ENCODE data around the gene PPP6R2.

PPP6R2 gene

DNA sequence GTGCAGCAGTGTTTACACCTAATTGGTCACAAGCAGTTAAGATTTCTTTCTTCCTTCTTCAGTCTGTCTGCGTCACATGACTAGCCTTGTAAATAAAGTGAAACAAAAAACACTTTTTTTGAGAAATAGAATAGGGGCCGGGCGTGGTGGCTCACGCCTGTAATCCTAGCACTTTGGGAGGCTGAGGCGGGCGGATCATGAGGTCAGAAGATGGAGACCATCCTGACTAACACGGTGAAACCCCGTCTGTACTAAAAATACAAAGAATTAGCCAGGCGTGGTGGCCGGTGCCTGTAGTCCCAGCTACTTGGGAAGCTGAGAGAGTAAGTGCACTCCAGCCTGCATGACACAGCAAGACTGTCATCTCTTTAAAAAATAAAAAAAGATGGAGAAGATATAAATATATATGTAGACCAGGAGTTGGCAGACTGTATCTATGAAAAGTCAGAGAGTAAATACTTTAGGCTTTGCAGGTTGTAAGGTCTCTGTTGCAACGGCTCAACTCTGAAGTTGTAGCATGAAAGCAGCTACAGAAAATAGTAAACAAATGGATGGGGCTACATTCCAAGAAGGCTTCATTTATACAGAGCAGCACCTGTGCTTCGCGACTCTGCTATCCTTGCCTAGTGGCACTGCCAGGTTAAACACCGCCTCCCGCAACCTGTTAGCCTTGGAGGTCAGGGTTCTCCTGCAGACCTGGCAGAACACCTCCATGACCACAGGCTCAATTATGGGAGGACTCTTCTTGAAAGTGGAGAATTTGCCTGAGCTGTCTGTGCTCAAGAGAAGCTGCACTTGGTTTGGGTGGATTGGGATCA lies 55.9 kb downstream of the PPP6R2 start:
- TF ChIP-seq, protein P1, sequence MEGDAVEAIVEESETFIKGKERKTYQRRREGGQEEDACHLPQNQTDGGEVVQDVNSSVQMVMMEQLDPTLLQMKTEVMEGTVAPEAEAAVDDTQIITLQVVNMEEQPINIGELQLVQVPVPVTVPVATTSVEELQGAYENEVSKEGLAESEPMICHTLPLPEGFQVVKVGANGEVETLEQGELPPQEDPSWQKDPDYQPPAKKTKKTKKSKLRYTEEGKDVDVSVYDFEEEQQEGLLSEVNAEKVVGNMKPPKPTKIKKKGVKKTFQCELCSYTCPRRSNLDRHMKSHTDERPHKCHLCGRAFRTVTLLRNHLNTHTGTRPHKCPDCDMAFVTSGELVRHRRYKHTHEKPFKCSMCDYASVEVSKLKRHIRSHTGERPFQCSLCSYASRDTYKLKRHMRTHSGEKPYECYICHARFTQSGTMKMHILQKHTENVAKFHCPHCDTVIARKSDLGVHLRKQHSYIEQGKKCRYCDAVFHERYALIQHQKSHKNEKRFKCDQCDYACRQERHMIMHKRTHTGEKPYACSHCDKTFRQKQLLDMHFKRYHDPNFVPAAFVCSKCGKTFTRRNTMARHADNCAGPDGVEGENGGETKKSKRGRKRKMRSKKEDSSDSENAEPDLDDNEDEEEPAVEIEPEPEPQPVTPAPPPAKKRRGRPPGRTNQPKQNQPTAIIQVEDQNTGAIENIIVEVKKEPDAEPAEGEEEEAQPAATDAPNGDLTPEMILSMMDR (IDR thresholded peaks at IDR 0.05; ENCODE audit: insufficient read depth, low read depth, low read length, missing control alignments) = no peak
- no peak for DNase-seq (ENCODE audit: low read depth)
- H3K4me3 ChIP-seq (ENCODE audit: low read length) = no peak overlapping the region

DNA sequence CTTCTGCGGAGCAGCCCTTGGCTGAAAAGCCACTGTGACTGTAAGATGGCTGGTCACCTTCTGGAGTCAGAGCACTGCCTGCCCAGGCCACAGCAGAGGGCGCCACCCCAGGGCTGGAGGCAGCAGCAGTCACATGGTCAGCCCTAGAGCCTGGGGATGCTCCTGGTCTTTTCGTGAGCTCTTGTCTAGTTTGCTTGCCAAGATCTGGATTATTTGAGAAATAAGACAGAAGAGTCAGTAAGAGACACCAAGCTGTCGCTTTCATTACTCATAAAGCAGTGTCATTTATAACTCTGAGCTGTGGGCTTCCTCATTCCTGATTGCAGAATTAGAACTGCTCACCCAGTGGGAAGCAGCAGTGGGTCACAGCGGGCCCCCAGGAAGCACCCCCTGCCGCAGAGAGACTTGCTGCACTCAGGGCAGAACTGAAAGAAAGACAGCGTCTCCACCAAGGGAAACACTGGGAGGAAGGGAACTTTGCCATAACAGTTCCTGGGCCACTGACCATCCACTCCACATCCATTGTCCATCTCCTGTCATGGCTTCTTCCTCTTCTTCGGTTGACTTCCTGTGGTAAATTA lies 56.7 kb downstream of the PPP6R2 start:
- no peak for DNase-seq (ENCODE audit: low read depth)
- no peak overlapping the region for H3K4me3 ChIP-seq (ENCODE audit: low read length)
- TF ChIP-seq, protein P1 (IDR thresholded peaks at IDR 0.05; ENCODE audit: insufficient read depth, low read depth, low read length, missing control alignments) = peak; percentile 27

DNA sequence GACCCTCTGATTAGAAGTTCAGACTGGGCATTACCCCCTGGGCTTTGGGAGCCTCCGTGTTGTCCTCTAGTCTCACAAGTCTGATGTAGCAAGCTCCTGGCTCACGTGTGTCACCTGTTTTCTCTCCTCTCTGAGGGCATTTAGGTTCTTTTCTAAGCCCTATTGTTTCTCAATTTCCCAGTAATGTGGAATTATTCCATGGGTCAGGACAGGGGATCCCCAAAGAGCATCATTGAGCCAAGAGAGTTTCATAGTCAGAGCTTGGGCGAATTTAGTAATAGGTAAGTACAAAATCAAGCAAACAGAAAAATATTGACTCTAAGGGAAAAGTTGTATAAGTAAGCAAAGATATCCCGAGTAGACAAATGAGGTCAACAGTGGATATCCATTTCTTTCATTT lies 57.3 kb downstream of the PPP6R2 start:
- TF ChIP-seq, protein P1 (IDR thresholded peaks at IDR 0.05; ENCODE audit: insufficient read depth, low read depth, low read length, missing control alignments) = no peak
- H3K4me3 ChIP-seq (ENCODE audit: low read length) = no peak overlapping the region
- no peak for DNase-seq (ENCODE audit: low read depth)

DNA sequence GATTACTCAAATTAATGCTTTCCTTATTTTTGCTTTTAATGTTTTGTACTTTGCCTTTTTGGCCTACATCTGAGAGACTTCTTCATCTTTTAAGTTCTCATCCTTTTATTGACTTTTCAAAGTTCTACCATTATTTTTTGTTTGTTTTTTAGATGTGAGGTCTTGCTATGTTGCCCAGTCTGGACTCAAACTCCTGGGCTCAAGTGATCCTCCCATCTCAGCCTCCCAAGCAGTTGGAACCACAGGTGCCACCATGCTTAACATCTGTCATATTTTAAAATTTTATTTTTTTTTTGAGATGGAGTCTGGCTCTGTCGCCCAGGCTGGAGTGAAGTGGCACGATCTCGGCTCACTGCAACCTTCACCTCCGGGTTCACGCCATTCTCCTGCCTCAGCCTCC lies 57.8 kb downstream of the PPP6R2 start:
- no peak overlapping the region for H3K4me3 ChIP-seq (ENCODE audit: low read length)

GRCh38 chr22:50401907-50402306 lies 58.8 kb downstream of the PPP6R2 start:
- no peak for DNase-seq (ENCODE audit: low read depth)
- no peak overlapping the region for H3K4me3 ChIP-seq (ENCODE audit: low read length)
- TF ChIP-seq, protein P1 (IDR thresholded peaks at IDR 0.05; ENCODE audit: insufficient read depth, low read depth, low read length, missing control alignments) = no peak

More for the DNA sequence above, 57.8 kb downstream of the PPP6R2 start:
- TF ChIP-seq, protein P1 (IDR thresholded peaks at IDR 0.05; ENCODE audit: insufficient read depth, low read depth, low read length, missing control alignments) = no peak
- no peak for DNase-seq (ENCODE audit: low read depth)

DNA sequence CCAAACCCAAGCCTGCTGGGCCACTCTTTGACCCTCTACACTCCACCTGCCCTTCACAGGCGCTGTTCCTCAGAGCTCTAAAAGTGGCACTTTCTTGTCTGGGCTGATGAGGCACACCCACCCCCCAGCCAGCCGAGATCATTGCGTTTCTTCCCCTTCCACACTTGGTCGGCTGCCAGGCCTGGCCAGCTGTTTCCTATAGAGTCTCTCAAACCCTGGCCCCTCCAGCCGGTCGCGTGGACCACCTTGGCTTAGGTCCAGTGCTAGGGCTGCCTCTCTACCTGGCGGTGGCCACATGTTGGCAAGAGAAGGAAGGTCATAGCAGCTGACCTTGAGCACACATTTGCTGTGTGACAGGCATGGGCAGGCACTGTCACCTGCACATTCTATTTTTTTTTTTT lies 60.6 kb downstream of the PPP6R2 start:
- TF ChIP-seq, protein P1 (IDR thresholded peaks at IDR 0.05; ENCODE audit: insufficient read depth, low read depth, low read length, missing control alignments) = no peak
- no peak for DNase-seq (ENCODE audit: low read depth)
- no peak overlapping the region for H3K4me3 ChIP-seq (ENCODE audit: low read length)

Measured in epithelial cell of esophagus (primary cell).